ENCODE measurements around the gene ATG2A. TPM values are rescaled to one million over a fixed set of nuclear protein-coding genes. Genes with fewer than 3 reads are reported as not detected.
A peak's percentile ranks its signal among the peaks of the same experiment; 100 is the strongest.

ATG2A gene
- total RNA-seq, 1 donor from 2014 or later: 21.4 TPM

- no peak for FAIRE-seq
These were observed 25.1 kb downstream of the ATG2A start for GRCh38 chr11:64891880-64892279.

GRCh38 chr11:64891215-64891848, 25.7 kb downstream of the ATG2A start:
- no peak overlapping the region for H3K27ac Mint-ChIP-seq (ENCODE audit: unreplicated experiment)
- peaks cover 8% of the 10 kb centered on the region for H3K4me1 Mint-ChIP-seq (ENCODE audit: low read depth, unreplicated experiment)
- H3K4me3 Mint-ChIP-seq (ENCODE audit: unreplicated experiment): no peak overlapping the region
- peaks cover 2% of the 10 kb centered on the region for H3K36me3 Mint-ChIP-seq (ENCODE audit: low read depth, unreplicated experiment)
- H3K27me3 Mint-ChIP-seq (ENCODE audit: low read depth, unreplicated experiment): peaks cover 2% of the 10 kb centered on the region
- no peaks in the 10 kb centered on the region for H3K27me3 ChIP-seq (ENCODE audit: insufficient read depth, low read length)
- H3K9me3 Mint-ChIP-seq (ENCODE audit: unreplicated experiment): no peaks in the 10 kb centered on the region
- H3K36me3 ChIP-seq (ENCODE audit: insufficient read depth, low read length): peaks cover 4% of the 10 kb centered on the region
- no peak overlapping the region for H2AFZ ChIP-seq (ENCODE audit: low read depth, low read length)
- no peak for TF ChIP-seq EZH2 (IDR thresholded peaks at IDR 0.05; ENCODE audit: insufficient read depth, low read length)
- TF ChIP-seq CTCF (IDR thresholded peaks at IDR 0.05; ENCODE audit: insufficient read depth, low read depth, low read length): no peak
- H3K4me1 ChIP-seq (ENCODE audit: insufficient read depth, low read length): peaks cover 8% of the 10 kb centered on the region
- H3K9ac ChIP-seq (ENCODE audit: low read length): no peak overlapping the region
- H3K9me3 ChIP-seq (ENCODE audit: insufficient read depth, low read depth, low read length): no peaks in the 10 kb centered on the region
- H3K27ac ChIP-seq (ENCODE audit: low read depth, low read length): no peak overlapping the region
- no peak for FAIRE-seq
- no peaks in the 10 kb centered on the region for H3K79me2 ChIP-seq (ENCODE audit: insufficient read depth, low read length)
- H3K4me2 ChIP-seq (ENCODE audit: low read length): no peak overlapping the region
- no peaks in the 10 kb centered on the region for H4K20me1 ChIP-seq (ENCODE audit: insufficient read depth, low read length)
- DNase-seq (ENCODE audit: low read depth): no peak
- H3K4me3 ChIP-seq (ENCODE audit: insufficient read depth, low read depth, low read length): no peak overlapping the region

More at GRCh38 chr11:64891880-64892279, 25.1 kb downstream of the ATG2A start:
- Mint-ChIP-seq H3K27me3 (ENCODE audit: low read depth, unreplicated experiment) (peaks cover 2% of the 10 kb centered on the region), H3K27ac (ENCODE audit: unreplicated experiment) (peak overlapping the region; percentile 62), H3K9me3 (ENCODE audit: unreplicated experiment) (no peaks in the 10 kb centered on the region), H3K4me1 (ENCODE audit: low read depth, unreplicated experiment) (peaks cover 8% of the 10 kb centered on the region), H3K4me3 (ENCODE audit: unreplicated experiment) (no peak overlapping the region), H3K36me3 (ENCODE audit: low read depth, unreplicated experiment) (peaks cover 2% of the 10 kb centered on the region)
- Histone ChIP-seq H3K4me3 (ENCODE audit: insufficient read depth, low read depth, low read length) (no peak overlapping the region), H3K36me3 (ENCODE audit: insufficient read depth, low read length) (peaks cover 4% of the 10 kb centered on the region), H4K20me1 (ENCODE audit: insufficient read depth, low read length) (no peaks in the 10 kb centered on the region), H3K27me3 (ENCODE audit: insufficient read depth, low read length) (no peaks in the 10 kb centered on the region), H3K27ac (ENCODE audit: low read depth, low read length) (no peak overlapping the region), H3K4me2 (ENCODE audit: low read length) (no peak overlapping the region), H3K79me2 (ENCODE audit: insufficient read depth, low read length) (no peaks in the 10 kb centered on the region), H3K4me1 (ENCODE audit: insufficient read depth, low read length) (peaks cover 8% of the 10 kb centered on the region), H3K9ac (ENCODE audit: low read length) (no peak overlapping the region), H3K9me3 (ENCODE audit: insufficient read depth, low read depth, low read length) (no peaks in the 10 kb centered on the region), H2AFZ (ENCODE audit: low read depth, low read length) (no peak overlapping the region)
- DNase-seq (ENCODE audit: low read depth): no peak
- TF ChIP-seq CTCF (IDR thresholded peaks at IDR 0.05; ENCODE audit: insufficient read depth, low read depth, low read length) (no peak), EZH2 (IDR thresholded peaks at IDR 0.05; ENCODE audit: insufficient read depth, low read length) (no peak)

- FAIRE-seq: no peak
These were observed 26.5 kb downstream of the ATG2A start for GRCh38 chr11:64890522-64890939.

More at GRCh38 chr11:64890522-64890939, 26.5 kb downstream of the ATG2A start:
- Mint-ChIP-seq H3K4me3 (ENCODE audit: unreplicated experiment) (no peak overlapping the region), H3K4me1 (ENCODE audit: low read depth, unreplicated experiment) (peaks cover 14% of the 10 kb centered on the region), H3K9me3 (ENCODE audit: unreplicated experiment) (no peaks in the 10 kb centered on the region), H3K27me3 (ENCODE audit: low read depth, unreplicated experiment) (peaks cover 2% of the 10 kb centered on the region), H3K36me3 (ENCODE audit: low read depth, unreplicated experiment) (peaks cover 2% of the 10 kb centered on the region), H3K27ac (ENCODE audit: unreplicated experiment) (no peak overlapping the region)
- Histone ChIP-seq H3K4me2 (ENCODE audit: low read length) (no peak overlapping the region), H3K27me3 (ENCODE audit: insufficient read depth, low read length) (no peaks in the 10 kb centered on the region), H3K9me3 (ENCODE audit: insufficient read depth, low read depth, low read length) (no peaks in the 10 kb centered on the region), H4K20me1 (ENCODE audit: insufficient read depth, low read length) (no peaks in the 10 kb centered on the region), H3K9ac (ENCODE audit: low read length) (no peak overlapping the region), H3K36me3 (ENCODE audit: insufficient read depth, low read length) (no peaks in the 10 kb centered on the region), H3K4me1 (ENCODE audit: insufficient read depth, low read length) (peaks cover 8% of the 10 kb centered on the region), H2AFZ (ENCODE audit: low read depth, low read length) (no peak overlapping the region), H3K27ac (ENCODE audit: low read depth, low read length) (no peak overlapping the region), H3K79me2 (ENCODE audit: insufficient read depth, low read length) (no peaks in the 10 kb centered on the region), H3K4me3 (ENCODE audit: insufficient read depth, low read depth, low read length) (no peak overlapping the region)
- no peak for TF ChIP-seq EZH2 (IDR thresholded peaks at IDR 0.05; ENCODE audit: insufficient read depth, low read length)
- no peak for TF ChIP-seq CTCF (IDR thresholded peaks at IDR 0.05; ENCODE audit: insufficient read depth, low read depth, low read length)
- no peak for DNase-seq (ENCODE audit: low read depth)

Data from astrocyte (in vitro differentiated cells and primary cell).